Loucy (cell line): ENCODE data around the gene ERRFI1.
"Not testable (repeated sequence)": the region's sequence is repeated elsewhere in the genome, so short reads cannot be mapped to it uniquely, and the experiment has no call there.

ENCODE experiments used
- CTCF ChIP-seq: fragments of 200-600 bp; sonication (generic); conservative IDR thresholded peaks from 2 replicates; pipeline ENCODE4 v1.5.1; 2014; ENCODE audit warnings: mild to moderate bottlenecking, antibody characterized with exemption, low read length
- EZH2phosphoT487 ChIP-seq: fragments of 200-600 bp; IDR thresholded peaks from 2 replicates; pipeline ENCODE4 v1.6.1; 2018; ENCODE audit warnings: antibody characterized with exemption, mild to moderate bottlenecking, moderate library complexity, borderline replicate concordance

- not testable (repeated sequence) for TF ChIP-seq EZH2phosphoT487, CTCF
Observed at GRCh38 chr1:7963378-7963730, 62.8 kb downstream of the ERRFI1 start.
